GM18868 (cell line): ENCODE results near the gene AMBRA1.
"Not testable (repeated sequence)": the region's sequence is repeated elsewhere in the genome, so short reads cannot be mapped to it uniquely, and the experiment has no call there.

Experiments used
- ATAC-seq: cut with Tn5 transposase; IDR thresholded peaks from one replicate; pipeline ENCODE4 v1.9.1; 2021; ENCODE audit warnings: mild to moderate bottlenecking, moderate library complexity; ENCODE audit not compliant: unreplicated experiment

The AMBRA1 gene

DNA sequence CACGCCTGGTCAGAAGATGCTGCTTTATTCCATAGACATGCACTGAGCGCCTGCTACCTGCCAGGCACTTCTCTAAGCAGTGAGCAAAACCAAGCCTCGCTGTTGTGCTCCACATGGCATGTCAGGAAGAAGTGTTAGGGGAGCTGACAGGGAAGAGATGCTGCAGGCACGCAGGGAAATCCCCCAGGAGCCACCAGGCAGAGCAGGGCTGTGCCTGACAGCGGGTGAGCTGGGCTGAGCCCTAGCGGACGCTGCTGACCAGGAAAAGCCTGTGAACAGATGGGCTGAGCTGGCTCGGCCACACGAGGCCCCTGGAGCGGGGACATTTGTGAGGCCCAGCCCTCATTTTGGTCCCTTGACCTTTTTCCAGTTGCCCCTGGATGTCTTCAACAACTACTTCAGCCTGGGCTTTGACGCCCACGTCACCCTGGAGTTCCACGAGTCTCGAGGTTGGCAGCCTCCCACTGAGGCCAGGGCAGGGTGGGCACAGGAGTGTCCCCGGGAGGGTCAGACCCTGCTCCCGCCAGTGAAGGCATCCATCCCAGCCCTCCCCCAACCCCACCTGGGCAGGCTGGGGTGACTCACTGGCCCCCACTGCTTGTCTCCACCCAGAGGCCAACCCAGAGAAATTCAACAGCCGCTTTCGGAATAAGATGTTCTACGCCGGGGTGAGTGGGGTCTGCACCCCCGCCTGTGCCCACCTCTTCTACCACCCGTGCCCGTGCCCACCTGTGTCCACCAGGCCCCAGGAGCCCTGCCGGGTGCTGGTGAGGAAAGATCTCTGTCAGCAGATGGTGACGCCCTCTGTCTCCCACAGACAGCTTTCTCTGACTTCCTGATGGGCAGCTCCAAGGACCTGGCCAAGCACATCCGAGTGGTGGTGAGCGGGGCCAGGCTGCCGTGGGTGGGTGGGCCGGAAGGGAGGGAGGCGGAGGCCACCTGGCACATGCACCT, 219.8 kb downstream of the AMBRA1 start:
- no peak for ATAC-seq

DNA sequence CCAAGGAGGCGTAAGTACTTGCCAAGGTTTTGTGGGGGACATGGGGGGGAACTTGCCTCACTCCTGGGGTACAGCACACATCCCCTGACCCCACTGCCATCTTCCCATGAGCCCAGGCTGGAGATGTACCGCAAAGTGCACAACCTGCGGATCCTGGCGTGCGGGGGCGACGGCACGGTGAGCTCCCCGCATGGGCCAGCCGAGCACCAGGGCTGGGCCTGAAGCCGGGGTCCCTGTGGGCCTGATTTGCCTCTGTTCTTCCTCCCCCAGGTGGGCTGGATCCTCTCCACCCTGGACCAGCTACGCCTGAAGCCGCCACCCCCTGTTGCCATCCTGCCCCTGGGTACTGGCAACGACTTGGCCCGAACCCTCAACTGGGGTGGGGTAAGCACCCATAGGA, 221.3 kb downstream of the AMBRA1 start:
- ATAC-seq, result not testable (repeated sequence)

DNA sequence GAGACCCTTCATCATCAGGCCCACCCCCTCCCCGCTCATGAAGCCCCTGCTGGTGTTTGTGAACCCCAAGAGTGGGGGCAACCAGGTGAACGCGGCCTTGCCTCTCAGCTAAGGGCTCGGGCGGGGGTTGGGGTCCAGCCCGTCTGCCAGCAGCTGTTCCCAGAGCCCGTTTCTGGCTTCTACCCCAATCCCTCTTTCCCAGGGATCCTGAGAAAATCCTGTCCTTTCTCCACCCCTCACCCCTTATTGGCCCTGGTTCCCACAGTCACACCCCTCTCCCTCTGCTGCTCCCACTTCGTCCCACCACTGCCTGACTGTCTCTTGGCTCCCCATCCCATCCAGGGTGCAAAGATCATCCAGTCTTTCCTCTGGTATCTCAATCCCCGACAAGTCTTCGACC, 221.7 kb downstream of the AMBRA1 start:
- ATAC-seq, result no peak

DNA sequence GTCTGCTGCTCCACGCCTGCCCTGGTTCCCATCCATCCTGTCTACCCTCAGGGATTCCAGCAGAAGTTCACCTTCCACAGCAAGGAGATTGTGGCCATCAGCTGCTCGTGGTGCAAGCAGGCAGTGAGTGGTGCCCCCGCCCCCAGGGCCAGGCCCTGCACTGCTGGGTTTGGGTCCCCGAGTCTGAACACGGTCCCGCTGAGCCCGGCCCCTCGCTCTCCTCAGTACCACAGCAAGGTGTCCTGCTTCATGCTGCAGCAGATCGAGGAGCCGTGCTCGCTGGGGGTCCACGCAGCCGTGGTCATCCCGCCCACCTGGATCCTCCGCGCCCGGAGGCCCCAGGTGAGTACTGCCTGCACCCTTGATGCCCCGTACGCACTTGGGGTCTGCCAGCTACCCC, 222.6 kb downstream of the AMBRA1 start:
- not testable (repeated sequence) for ATAC-seq

DNA sequence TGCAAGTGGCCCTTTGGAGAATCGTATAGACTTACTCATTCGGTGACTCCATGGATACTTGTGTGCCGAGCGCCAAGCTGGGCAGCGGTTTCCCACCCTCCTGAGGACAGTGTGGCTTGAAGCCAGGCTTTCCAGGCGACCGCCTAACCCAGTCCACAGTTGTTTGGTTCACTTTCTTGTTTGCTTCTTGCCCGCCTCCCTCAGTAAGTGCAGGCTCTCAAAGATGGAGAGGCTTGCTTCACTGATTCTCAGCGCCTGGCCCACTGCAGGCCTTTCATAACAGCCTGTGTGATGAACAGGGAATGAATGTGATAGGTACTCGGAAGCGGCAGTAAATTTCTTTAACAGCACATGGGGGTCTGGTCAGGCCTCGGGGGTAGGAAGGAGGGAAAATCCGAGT, 223.6 kb downstream of the AMBRA1 start:
- no peak for ATAC-seq

DNA sequence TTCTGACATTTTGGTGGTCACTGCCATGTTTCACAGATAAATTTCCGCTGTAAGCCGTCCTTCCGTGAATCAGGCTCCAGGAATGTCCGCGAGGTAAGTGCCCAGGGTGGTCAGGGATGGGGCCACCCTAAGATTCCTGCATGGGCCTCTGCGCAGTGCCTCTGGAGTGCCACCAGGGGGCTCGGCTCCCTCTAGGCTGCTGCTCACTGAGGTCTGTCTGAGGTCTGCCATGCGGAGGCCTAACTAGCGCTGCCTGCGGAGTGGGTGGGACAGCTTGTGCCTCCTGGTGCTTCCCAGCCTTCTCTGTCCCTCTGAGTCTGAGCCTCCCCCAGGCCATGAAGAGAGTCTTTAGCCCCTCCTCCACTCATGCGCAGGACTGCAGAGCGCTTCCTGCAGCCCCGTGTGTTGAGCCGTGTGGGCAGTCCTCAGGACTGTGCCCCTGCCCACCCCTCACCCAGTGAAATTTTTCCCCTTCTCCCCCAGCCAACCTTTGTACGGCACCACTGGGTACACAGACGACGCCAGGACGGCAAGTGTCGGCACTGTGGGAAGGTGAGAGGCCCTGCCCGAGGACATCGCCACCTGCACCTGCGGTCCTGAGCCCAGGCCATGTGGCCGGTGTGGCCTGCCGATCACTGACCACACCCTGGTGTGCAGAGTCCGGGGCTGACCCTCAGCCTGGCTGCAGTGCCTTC, 224.2 kb downstream of the AMBRA1 start:
- peak; percentile 58 for ATAC-seq

DNA sequence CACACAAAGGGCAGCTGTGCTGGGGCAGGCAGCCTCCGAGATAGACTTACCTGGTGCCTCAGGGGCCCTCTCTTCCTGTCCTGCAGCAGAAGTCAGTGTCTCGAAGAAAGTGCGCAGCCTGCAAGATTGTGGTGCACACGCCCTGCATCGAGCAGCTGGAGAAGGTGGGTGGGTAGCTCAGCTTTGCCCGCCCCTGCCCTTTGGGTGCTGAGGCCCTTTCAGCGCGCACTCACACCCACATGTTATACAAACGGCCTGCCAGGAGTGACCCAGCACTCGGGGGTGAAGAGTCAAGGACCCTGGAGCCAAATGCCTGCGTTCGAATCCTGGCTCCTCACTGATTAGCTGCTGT, 225.9 kb downstream of the AMBRA1 start:
- ATAC-seq, result no peak

DNA sequence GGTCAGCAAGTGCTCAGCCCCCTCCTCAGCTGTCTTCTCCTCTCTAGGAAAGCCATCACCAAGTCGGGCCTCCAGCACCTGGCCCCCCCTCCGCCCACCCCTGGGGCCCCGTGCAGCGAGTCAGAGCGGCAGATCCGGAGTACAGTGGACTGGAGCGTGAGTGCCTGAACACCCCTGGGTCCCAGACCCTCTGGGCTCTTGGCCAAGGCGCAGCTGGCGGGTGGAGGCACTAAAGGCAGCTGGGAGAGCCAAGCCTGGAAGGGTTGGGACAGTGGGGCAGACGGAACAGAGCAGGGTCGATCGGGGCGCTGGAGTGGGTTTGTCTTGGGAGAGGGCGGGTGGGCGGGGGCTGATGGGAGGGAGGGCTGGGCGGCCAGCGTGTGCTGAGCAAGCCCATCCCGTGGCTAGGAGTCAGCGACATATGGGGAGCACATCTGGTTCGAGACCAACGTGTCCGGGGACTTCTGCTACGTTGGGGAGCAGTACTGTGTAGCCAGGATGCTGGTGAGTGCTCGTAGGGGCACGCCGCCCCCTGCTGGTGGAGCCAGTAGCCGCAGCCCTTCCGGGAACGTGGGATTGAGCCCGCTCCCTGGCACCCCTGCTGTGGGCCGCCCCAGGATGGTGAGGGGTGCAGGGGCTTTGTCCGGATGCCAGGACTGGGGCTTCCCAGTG, 226.4 kb downstream of the AMBRA1 start:
- peak; percentile 81 for ATAC-seq

DNA sequence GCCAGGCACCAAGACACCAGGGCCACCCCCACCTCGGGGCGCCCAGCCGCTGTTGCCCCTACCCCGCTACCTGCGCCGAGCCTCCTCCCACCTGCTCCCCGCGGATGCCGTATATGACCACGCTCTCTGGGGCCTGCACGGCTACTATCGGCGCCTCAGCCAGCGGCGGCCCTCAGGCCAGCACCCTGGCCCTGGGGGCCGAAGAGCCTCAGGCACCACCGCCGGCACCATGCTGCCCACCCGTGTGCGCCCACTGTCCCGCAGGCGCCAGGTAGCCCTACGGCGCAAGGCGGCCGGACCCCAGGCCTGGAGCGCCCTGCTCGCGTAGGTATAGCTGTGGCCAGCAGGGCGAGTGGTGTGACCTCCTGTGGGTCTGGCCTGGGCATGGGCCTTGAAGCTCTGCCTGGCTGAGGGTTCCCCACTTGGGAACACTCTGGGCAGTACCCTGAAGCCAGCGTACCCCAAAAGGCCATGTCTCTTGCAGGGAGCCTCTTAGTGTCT, 227.1 kb downstream of the AMBRA1 start:
- no peak for ATAC-seq

DNA sequence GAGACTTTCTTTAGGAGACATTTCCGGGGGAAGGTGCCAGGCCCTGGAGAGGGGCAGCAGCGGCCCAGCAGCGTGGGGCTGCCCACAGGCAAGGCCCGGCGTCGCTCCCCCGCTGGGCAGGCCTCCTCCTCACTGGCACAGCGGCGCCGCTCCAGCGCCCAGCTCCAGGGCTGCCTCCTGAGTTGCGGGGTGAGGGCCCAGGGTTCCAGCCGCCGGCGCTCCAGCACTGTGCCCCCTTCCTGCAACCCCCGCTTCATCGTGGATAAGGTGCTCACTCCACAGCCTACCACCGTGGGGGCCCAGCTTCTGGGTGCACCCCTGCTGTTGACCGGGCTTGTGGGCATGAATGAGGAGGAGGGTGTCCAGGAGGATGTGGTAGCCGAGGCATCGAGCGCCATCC, 227.6 kb downstream of the AMBRA1 start:
- no peak for ATAC-seq

DNA sequence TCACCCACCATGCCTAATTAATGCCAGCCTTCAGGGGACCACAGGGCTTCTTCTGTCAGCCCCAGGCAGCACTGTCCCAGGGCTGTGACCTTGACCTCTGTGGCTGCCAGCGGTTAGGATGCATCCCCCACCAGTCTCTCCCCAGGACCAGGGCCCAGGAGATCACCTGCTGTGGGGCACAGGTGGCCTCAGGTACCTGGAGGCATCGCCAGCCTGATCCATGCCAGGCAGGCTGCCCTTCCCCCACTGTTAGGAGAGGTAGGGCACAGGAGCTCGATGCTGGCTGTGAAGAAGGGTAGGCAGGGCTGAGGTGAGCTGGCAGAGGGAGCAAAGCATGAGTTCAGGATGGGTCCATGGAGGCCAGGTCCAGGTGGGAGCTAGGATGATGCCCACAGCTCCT, 229.0 kb downstream of the AMBRA1 start:
- no peak for ATAC-seq

DNA sequence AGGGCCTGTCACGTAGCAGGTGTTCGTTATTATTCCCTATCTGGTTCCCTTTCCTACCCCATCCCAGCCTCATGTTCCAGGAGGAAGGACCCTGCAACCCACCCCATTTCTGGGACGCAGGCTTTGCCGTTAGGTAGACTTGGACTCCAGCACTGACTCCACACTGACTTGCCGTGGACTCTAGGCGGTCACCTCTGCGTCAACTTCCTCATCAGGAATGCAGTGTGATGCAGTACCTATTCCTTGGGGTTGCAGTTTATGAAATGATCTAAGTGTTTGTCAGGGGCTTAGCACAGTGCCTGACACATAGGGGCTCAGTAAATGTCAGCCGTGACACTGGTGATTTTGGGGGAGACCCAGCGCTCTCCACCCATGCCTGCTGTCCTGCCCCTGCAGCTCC, 229.8 kb downstream of the AMBRA1 start:
- ATAC-seq, result no peak

DNA sequence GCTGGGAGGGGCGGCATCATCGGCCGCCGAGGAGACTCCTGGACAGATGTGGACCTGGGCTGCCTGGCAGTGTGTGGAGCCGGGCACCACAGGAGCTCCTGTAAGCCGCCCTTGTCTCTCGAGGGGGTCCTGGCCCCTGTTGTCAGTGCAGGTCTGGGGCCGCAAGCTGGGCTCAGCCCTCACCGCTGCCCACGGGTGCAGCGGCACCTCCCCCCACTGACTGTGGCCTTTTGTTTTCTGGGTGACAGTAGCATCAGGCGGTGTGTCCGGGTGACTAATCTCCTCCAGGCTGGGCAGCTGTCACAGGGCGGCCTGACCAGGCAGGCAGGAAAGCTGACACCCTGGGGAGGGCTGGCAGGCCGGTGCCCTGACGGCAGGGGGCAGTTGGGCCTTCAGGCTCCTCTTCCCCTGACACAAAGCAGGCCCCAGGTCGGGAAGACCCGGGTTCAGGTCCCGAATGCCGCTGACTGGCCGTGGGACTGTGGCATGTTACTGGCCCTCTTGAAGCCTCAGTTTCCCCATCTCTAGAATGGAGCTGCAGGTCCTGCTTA, 230.3 kb downstream of the AMBRA1 start:
- ATAC-seq, result no peak

DNA sequence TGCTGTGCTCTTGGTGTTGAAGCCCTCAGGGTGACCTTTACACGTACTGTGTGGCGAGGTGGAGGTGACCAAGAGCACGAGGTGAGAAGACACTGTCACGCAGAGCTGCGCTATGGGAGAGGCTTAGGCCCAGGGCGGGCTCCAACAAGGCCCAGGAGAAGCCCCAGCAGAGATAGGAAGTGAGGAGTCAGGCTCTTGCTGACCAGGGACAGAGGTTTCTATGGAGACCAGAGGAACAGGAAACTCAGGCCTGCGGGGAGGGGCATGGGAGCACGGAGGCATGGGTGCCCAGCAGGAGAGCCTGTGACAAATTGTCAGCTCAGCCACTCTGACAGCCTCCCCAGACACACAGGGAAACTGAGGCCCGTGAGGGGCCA, 230.8 kb downstream of the AMBRA1 start:
- no peak for ATAC-seq

DNA sequence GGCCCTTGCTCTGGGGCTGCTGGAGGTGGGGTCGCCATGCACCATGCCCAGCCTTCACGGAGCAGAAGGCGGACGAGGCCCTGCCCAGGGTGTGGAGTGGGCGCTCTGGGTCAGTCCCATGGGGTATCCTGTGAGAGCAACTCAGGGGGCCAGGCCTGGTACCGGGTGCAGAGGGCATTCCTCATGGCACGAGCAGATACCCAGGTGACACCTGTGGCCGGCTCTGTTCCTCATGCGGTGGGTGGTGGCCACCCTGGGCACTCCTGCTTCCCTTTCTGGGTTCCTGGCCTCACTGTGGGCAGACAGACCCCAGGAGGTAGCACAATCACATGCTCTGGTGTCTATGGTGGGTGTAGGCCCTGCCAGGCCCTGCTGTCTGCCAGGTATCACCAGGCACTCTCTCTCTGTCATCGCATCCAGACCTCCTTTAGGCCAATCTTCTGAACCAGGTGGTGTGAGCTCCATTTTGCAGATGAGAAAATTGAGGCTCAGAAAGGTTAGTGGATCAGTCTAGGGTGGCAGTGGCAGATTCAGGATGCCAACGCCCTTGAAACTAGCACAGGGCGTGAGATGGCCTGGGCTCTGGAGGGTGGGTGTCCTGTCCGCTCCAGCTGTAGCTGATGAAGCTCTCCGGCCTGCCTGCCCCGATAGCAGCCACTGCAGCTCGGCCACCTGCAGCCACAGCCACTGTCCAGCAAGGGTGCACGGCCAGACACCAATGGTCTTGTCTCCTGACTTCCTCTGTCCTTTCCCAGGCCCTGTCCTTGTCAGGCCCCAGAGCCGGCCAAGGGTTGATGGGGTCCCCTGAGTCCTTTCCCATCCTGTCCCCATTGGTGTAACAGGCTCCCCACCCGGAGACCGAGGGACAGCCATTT, 231.4 kb downstream of the AMBRA1 start:
- no peak for ATAC-seq

DNA sequence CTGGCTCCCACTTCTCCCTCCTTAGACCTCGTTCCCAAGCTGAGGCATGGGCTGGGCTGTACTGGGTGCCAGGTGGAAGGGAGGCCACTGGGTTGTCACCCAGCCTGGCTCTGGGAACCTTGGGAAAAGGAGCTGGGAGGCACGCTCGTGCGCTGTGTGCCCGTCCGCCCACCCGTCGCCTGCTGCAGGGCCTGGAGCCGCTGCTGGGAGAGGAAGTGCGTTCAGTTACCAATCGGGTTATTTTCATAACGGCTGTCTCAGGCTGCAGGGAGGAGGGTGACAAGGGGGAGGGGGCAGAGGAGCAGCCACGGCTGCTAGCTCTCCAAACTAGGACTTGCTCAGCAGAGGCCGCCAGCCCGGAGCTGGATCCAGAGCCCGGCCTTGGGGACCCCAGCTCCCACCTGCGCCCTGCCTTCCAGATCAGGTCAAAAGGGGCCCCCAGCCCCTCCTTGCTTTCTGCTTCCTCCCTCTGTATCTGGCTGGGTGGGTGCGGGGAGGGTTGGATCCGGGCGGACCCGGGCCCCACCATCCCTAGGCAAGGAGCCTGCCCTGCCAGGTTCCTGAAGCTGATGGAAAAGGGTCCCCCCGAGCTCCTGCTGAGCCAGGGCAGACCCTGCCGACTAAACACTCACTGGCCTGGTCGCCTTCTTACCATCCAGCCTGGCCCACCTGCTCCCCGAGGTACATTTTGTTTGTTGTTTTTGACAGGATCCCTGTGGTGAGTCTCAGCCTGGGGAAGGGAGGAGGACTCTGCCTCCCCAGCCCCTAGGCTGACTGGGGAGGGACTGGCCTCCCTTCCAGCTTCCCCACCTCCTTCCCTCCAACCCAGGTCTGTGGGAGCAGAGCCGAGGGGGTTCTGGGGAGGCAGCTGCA, 232.3 kb downstream of the AMBRA1 start:
- peak; percentile 94 for ATAC-seq

DNA sequence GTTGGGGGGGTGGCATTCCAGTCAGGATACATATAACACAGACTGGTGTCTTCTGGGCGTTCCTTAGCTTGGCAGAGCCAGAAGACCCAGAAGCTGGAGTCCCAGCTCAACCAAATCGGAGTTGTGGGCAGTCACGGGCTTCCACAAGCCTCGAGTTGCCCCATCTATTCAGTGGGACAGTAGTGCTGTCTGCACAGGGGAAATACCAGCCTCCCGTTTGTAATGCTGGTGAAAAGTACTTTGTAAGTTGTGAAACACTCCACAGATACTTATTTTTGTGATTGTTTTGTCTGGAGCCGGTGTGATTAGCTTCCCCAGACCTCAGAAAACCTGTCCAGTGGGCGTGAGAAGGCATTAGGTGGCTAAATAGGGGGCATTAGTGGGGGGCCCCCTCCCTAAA, 232.9 kb downstream of the AMBRA1 start:
- ATAC-seq, result peak; percentile 16

DNA sequence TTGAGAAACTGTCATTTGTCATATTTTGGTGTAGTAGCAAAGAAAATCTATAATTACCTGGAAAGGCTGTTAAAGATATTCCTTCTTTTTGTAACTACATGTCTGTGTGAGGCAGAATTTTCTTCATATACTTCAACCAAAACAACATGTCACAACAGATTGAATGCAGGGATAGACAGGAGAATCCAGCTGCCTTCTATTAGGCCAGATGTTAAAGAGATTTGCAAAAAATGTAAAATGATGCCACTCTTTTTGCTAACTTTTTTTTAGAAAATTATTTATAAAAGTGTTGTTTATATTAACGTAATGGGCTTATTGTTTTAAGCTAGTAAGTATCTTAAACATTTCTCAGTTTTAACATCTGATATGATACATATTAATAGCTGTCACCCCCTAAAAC, 233.9 kb downstream of the AMBRA1 start:
- ATAC-seq, result no peak

DNA sequence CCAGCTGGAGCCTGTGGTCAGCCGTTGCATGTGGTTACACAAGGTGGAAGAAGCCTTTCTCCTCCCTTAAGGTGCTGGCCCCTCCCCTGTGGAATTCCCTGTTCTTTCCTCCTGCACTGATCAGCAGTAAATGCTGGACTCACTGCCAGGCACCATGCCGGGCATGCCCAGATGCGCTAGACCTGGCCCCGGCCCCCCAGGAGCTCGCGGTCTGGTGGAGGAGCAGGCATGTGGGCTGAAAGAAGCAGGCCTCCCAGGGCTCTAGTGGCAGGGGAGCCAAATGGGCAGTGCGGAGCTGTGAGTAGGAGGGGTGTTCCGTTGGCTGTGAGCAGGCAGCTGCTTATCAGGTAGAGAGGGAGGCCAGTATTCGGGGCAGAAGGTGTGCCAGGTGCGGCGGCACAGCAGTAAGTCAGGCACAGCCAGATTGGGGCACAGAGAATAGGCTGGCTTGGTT, 236.3 kb downstream of the AMBRA1 start:
- ATAC-seq, result no peak
